Measurements from ENCODE around the gene DMRTA1. TPM values are rescaled to one million over a fixed set of nuclear protein-coding genes. Genes with fewer than 3 reads are reported as not detected.

The DMRTA1 gene
- total RNA-seq, 1 experiment from 2014 or later, result 1.3 TPM

- no peak for DNase-seq (ENCODE audit: low read depth)
These were observed 8.6 kb downstream of the DMRTA1 start for GRCh38 chr9:22455181-22455580.

GRCh38 chr9:22457448-22457847, 10.8 kb downstream of the DMRTA1 start:
- DNase-seq (ENCODE audit: low read depth), result no peak

- peak; percentile 23 for DNase-seq (ENCODE audit: low read depth)
These were observed 16.6 kb downstream of the DMRTA1 start for GRCh38 chr9:22463205-22463604.

- DNase-seq (ENCODE audit: low read depth), result peak; percentile 59
These were observed 23.4 kb downstream of the DMRTA1 start for GRCh38 chr9:22469928-22470544.

GRCh38 chr9:22481566-22481965, 34.9 kb downstream of the DMRTA1 start:
- DNase-seq (ENCODE audit: low read depth), result no peak

- no peak for DNase-seq (ENCODE audit: low read depth)
These were observed 37.0 kb downstream of the DMRTA1 start for GRCh38 chr9:22483528-22484070.

GRCh38 chr9:22496197-22496596, 49.6 kb downstream of the DMRTA1 start:
- DNase-seq (ENCODE audit: low read depth), result peak; percentile 3
